GM12878 (cell line): ENCODE measurements around the gene GALNTL6.

ENCODE experiments used
- EP300 ChIP-seq, 2 experiments: fragments of 150-350 bp in 1 of 2; IDR thresholded peaks; 2 replicates each; pipeline ENCODE4 v1.6.1; 2011 to 2012; ENCODE audit warnings: low read depth in 2 of 2, low read length in 2 of 2, borderline replicate concordance in 1 of 2, improper control_type of control experiment in 1 of 2, inconsistent platforms in 1 of 2; ENCODE audit not compliant: control insufficient read depth in 1 of 2
- FOXK2 ChIP-seq: fragments of 450-650 bp; IDR thresholded peaks from 2 replicates; pipeline ENCODE4 v1.6.1; 2017; ENCODE audit warnings: mild to moderate bottlenecking, moderate library complexity
- GABPA ChIP-seq: IDR thresholded peaks from 2 replicates; pipeline ENCODE4 v1.6.1; 2014; ENCODE audit warnings: antibody characterized with exemption, low read depth, mild to moderate bottlenecking, inconsistent platforms
- NRF1 ChIP-seq: conservative IDR thresholded peaks from 2 replicates; pipeline ENCODE4 v1.6.1; 2011; ENCODE audit warnings: mild to moderate bottlenecking, low read depth, low read length, improper control_type of control experiment
- POLR2AphosphoS5 ChIP-seq: IDR thresholded peaks from 2 replicates; pipeline ENCODE4 v1.6.1; 2011; ENCODE audit warnings: mild to moderate bottlenecking, low read length, inconsistent platforms
- RAD21 ChIP-seq: IDR thresholded peaks from 2 replicates; pipeline ENCODE4 v1.6.1; 2011; ENCODE audit warnings: mild to moderate bottlenecking, low read depth, low read length, moderate library complexity; ENCODE audit not compliant: insufficient read depth
- ZNF384 ChIP-seq: IDR thresholded peaks from 2 replicates; pipeline ENCODE4 v1.6.1; 2012; ENCODE audit warnings: low read depth, mild to moderate bottlenecking, low read length, improper control_type of control experiment, borderline replicate concordance
- ZZZ3 ChIP-seq: IDR thresholded peaks from 2 replicates; pipeline ENCODE4 v1.6.1; 2011; ENCODE audit warnings: low read depth; ENCODE audit not compliant: control insufficient read depth, insufficient read length
- TF ChIP-seq, protein P1 (sequence below), 3 experiments: IDR thresholded peaks in 2 of 3; conservative IDR thresholded peaks in 1 of 3; 2 replicates each; pipeline ENCODE4 v1.5.1; 2011; ENCODE audit warnings: low read depth in 3 of 3, low read length in 3 of 3, mild to moderate bottlenecking in 3 of 3, control low read depth in 2 of 3, moderate library complexity in 2 of 3, inconsistent platforms in 1 of 3, mixed read lengths in 1 of 3; ENCODE audit not compliant: control insufficient read depth in 2 of 3, insufficient read depth in 1 of 3; ENCODE audit errors: extremely low read depth in 1 of 3

- TF ChIP-seq ZZZ3: no peak
- TF ChIP-seq EP300 (IDR thresholded peaks at IDR 0.05; ENCODE audit: borderline replicate concordance in 1 of 2, control insufficient read depth in 1 of 2, low read depth in 2 of 2, low read length in 2 of 2): no peak
- TF ChIP-seq GABPA: no peak
- TF ChIP-seq NRF1: no peak
- no peak for TF ChIP-seq RAD21
- TF ChIP-seq POLR2AphosphoS5: no peak
- TF ChIP-seq, protein P1, sequence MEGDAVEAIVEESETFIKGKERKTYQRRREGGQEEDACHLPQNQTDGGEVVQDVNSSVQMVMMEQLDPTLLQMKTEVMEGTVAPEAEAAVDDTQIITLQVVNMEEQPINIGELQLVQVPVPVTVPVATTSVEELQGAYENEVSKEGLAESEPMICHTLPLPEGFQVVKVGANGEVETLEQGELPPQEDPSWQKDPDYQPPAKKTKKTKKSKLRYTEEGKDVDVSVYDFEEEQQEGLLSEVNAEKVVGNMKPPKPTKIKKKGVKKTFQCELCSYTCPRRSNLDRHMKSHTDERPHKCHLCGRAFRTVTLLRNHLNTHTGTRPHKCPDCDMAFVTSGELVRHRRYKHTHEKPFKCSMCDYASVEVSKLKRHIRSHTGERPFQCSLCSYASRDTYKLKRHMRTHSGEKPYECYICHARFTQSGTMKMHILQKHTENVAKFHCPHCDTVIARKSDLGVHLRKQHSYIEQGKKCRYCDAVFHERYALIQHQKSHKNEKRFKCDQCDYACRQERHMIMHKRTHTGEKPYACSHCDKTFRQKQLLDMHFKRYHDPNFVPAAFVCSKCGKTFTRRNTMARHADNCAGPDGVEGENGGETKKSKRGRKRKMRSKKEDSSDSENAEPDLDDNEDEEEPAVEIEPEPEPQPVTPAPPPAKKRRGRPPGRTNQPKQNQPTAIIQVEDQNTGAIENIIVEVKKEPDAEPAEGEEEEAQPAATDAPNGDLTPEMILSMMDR (IDR thresholded peaks at IDR 0.05 in 2 of 3, conservative IDR thresholded peaks at IDR 0.05 in 1 of 3; ENCODE audit: control insufficient read depth in 2 of 3, extremely low read depth in 1 of 3, insufficient read depth in 1 of 3, low read depth in 3 of 3, low read length in 3 of 3): no peak
- no peak for TF ChIP-seq ZNF384
- no peak for TF ChIP-seq FOXK2
These were observed 180.0 kb downstream of the GALNTL6 start for GRCh38 chr4:171993247-171993646.
